Stimulated activated CD8-positive, alpha-beta memory T cell treated with anti-CD3 and anti-CD28 coated beads, Interleukin-7, amount 100 ng/mL, for 4 hours (primary cell): ENCODE data around the gene BIRC5.
"Not testable (repeated sequence)": the region's sequence is repeated elsewhere in the genome, so short reads cannot be mapped to it uniquely, and the experiment has no call there.

Source experiments
- DNase-seq, 2 donors: peaks; one replicate each; pipeline ENCODE4 v3.0.0-alpha.2; 2020; ENCODE audit warnings: low read depth in 2 of 2

Gene BIRC5

GRCh38 chr17:78214016-78214705, at the start of gene BIRC5:
Gene BIRC5 (plus strand): TSS chr17:78214253. CDS start chr17:78214317, 64 bp downstream.
- DNase-seq = peak; percentile 78 to 85

GRCh38 chr17:78164748-78165607, 49.1 kb upstream of the BIRC5 start:
- DNase-seq = no peak

- no peak for DNase-seq
These were observed 47.6 kb upstream of the BIRC5 start for GRCh38 chr17:78166416-78166815.

- DNase-seq = peak; percentile 62 to 83
These were observed 45.7 kb upstream of the BIRC5 start, which contains the start of gene SYNGR2 for GRCh38 chr17:78168242-78168902. Gene SYNGR2 (plus strand): TSS chr17:78168581. CDS start chr17:78168617, 36 bp downstream.

- DNase-seq = peak; percentile 32 to 62
These were observed 44.9 kb upstream of the BIRC5 start for GRCh38 chr17:78168903-78169793.

DNA sequence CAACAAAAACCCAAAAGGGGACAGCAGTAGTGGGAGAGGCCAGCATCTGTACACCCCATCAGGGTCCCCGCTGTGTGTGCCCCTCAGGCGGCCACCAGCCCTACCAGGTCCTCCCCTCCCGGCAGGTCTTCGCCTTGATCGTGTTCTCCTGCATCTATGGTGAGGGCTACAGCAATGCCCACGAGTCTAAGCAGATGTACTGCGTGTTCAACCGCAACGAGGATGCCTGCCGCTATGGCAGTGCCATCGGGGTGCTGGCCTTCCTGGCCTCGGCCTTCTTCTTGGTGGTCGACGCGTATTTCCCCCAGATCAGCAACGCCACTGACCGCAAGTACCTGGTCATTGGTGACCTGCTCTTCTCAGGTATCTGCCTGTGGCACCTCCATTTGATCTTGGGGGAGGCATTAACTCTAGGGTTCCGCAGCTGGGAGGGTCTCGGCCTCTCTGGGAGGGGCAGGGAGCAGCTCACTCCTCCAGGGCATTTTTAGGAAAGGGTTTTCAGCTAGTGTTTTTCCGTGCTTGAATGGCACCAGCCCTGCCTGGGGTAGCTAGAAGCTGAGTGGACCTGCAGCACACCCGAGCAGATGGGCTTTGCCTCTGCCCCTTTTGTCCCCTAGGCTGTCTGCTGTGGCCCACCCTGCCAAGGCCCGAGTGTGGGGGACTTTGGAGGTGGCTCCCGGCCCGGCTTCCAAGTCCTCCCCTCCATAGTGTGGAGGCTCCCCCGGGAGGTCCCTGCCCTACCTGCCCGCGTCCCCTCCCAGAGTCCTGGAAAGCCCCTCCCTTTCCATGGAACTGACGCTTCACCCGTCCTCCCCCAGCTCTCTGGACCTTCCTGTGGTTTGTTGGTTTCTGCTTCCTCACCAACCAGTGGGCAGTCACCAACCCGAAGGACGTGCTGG, 43.1 kb upstream of the BIRC5 start:
- DNase-seq = no peak

DNA sequence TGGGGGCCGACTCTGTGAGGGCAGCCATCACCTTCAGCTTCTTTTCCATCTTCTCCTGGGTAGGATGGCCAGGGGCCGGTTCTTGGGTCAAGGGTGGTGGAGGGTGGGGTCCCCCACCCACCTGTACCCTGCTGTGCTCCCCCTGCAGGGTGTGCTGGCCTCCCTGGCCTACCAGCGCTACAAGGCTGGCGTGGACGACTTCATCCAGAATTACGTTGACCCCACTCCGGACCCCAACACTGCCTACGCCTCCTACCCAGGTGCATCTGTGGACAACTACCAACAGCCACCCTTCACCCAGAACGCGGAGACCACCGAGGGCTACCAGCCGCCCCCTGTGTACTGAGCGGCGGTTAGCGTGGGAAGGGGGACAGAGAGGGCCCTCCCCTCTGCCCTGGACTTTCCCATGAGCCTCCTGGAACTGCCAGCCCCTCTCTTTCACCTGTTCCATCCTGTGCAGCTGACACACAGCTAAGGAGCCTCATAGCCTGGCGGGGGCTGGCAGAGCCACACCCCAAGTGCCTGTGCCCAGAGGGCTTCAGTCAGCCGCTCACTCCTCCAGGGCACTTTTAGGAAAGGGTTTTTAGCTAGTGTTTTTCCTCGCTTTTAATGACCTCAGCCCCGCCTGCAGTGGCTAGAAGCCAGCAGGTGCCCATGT, 42.3 kb upstream of the BIRC5 start:
- DNase-seq = not testable (repeated sequence)

- DNase-seq = no peak
These were observed 41.6 kb upstream of the BIRC5 start for GRCh38 chr17:78172249-78173051.

DNA sequence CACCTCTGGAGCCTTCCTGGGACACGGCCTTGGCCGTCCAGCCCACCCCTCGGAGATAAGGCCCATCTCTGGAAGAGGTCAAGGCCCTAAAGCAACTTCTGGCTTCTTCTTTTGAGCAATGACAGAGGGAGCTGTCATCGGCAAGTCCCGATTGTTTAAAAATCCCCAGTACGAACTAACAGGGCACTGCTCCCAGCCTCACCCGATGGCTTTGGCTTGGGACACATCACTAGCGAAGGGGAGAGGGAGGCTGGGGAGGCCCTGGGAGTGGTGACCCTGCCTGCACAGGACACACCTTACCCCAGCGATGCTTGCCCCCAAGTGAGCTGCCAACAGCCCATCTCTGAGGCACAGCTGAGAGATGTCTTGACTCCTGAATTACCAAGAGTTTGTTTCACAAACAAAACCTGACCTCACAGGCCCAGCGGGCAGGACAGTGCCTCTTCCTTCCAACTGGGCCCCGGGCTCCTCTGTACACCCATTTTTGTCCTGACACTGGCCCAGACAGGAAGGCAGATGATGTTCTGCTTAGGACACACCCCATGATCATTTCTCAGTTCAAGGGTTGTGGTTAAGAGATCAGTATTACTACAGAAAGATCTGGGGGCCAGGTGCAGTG, 40.8 kb upstream of the BIRC5 start:
- DNase-seq = no peak

- DNase-seq = no peak
These were observed 39.6 kb upstream of the BIRC5 start for GRCh38 chr17:78174346-78174869.

GRCh38 chr17:78174870-78175642, 39.0 kb upstream of the BIRC5 start:
- no peak for DNase-seq

- no peak for DNase-seq
These were observed 38.4 kb upstream of the BIRC5 start for GRCh38 chr17:78175643-78175981.

- peak; percentile 38 to 67 for DNase-seq
These were observed 37.5 kb upstream of the BIRC5 start for GRCh38 chr17:78176548-78177025.

DNA sequence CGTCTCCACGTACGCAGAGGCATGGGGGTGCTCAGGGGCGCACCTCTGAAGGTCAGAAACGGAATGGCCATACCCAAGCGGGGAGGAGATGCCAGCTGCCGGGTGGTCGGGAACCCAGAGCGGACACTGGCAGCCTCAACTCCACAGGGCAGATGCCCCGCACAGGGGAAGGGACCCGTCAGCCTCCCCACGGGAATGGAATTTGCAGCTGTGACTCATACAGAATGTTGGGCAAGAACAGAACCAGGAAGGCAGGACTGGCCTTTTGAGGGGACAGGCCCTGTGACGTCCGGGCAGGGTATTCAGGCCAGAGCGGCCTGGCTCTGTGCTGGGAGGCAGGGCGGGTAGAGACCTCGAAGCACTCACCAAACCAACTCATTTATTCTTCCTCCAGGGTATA, 34.7 kb upstream of the BIRC5 start:
- DNase-seq = no peak

- DNase-seq = no peak
These were observed 34.0 kb upstream of the BIRC5 start for GRCh38 chr17:78180083-78180482.

- no peak for DNase-seq
These were observed 33.5 kb upstream of the BIRC5 start for GRCh38 chr17:78180508-78180907.

GRCh38 chr17:78182504-78182903, 31.5 kb upstream of the BIRC5 start:
- DNase-seq = no peak
